ENCODE data around the gene KCTD19. TPM values are rescaled to one million over a fixed set of nuclear protein-coding genes. Genes with fewer than 3 reads are reported as not detected.

KCTD19 gene
- total RNA-seq, 2 experiments from 2014 or later, result 1.2 to 2.5 TPM

GRCh38 chr16:67254801-67255552 lies 71.6 kb downstream of the KCTD19 start:
- Mint-ChIP-seq H3K4me1 (ENCODE audit: low read depth) (no peaks in the 10 kb centered on the region), H3K27me3 (peaks cover 4% of the 10 kb centered on the region), H3K9me3 (no peaks in the 10 kb centered on the region), H3K27ac (no peak overlapping the region), H3K36me3 (peaks cover 2% of the 10 kb centered on the region), H3K4me3 (no peak overlapping the region)
- intact Hi-C loops (cut with micrococcal nuclease), result no loop called here
- DNase-seq, result no peak
- CTCF ChIA-PET, result no interaction called here
- POLR2A ChIA-PET, result no interaction called here

DNA sequence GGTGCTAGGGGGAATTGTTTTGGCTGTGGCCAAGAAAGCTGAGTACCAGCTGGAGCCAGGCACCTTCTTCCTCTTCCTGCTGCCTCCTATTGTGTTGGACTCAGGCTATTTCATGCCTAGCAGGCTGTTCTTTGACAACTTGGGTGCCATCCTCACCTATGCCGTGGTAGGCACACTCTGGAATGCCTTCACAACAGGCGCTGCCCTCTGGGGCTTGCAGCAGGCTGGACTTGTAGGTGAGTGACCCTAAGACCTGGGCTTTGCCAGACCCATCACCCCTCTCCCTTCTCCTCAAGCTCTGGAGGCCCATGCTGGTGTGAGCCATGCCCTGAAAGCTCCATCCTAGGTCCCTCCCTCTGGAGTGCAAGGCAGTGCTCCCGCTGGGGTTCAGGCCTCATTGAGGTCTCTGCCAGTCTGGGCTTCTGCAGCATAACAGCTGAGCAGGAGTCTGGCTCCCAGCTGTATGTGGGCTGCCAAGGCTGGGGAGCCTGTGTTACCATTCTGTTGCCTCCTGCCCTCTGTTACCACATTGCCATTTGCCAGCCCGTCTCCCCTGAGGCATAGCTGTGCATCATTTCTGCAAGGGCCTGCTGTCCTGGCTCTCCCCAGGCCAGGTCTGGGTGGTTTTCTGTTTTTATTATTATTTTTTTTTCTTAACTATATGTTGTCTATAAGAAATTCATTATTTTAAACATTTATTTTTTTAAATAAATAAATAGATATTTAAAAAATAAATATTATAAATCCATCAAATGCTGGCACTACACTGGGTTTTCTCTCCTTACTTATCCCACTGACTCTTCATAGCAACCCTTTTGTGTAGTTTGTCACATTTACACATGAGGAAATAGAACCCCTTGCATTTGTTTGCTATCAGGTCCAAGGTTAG lies 73.7 kb downstream of the KCTD19 start:
- DNase-seq, result no peak
- POLR2A ChIA-PET, result no interaction called here
- H3K4me3 Mint-ChIP-seq, result no peak overlapping the region
- CTCF ChIA-PET, result interaction anchor here (0.6 to 2.9 kb wide), 3 partner anchors 35 to 195 kb away, joined by 3 to 8 read pairs (median 3); no protein-coding TSS in a partner anchor
- no peaks in the 10 kb centered on the region for H3K36me3 Mint-ChIP-seq
- no peaks in the 10 kb centered on the region for H3K9me3 Mint-ChIP-seq
- peaks cover 12% of the 10 kb centered on the region for H3K4me1 Mint-ChIP-seq (ENCODE audit: low read depth)
- H3K27me3 Mint-ChIP-seq, result peaks cover 3% of the 10 kb centered on the region
- intact Hi-C loops (cut with micrococcal nuclease), result no loop called here
- no peak overlapping the region for H3K27ac Mint-ChIP-seq

DNA sequence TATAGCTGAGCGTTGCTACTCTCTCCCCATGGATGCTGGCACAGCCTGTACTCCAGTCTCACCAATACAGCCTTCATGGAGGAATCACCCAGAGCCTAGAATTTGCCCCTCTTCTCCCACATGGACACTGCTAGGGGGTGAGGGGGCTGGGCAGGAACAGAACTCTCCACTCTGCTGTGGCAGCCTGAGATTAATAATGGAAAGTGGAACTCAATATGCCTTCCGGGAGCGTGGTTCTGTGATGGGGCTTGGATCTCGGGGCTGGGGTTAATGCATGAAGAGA lies 76.6 kb downstream of the KCTD19 start:
- no peaks in the 10 kb centered on the region for H3K9me3 Mint-ChIP-seq
- H3K27me3 Mint-ChIP-seq, result peaks cover 1% of the 10 kb centered on the region
- no peak for DNase-seq
- no peak overlapping the region for H3K27ac Mint-ChIP-seq
- ChIA-PET POLR2A (interaction anchor here (1.0 to 1.5 kb wide), 2 partner anchors 27 to 29 kb away, joined by 3 to 4 read pairs; no protein-coding TSS in a partner anchor), CTCF (interaction anchor here (1.0 to 2.9 kb wide), 4 partner anchors 10 to 179 kb away, joined by 3 to 14 read pairs (median 8); no protein-coding TSS in a partner anchor)
- H3K4me1 Mint-ChIP-seq (ENCODE audit: low read depth), result peaks cover 23% of the 10 kb centered on the region
- H3K36me3 Mint-ChIP-seq, result peaks cover 2% of the 10 kb centered on the region
- H3K4me3 Mint-ChIP-seq, result peak overlapping the region; percentile 77
- intact Hi-C loops (cut with micrococcal nuclease), result no loop called here

DNA sequence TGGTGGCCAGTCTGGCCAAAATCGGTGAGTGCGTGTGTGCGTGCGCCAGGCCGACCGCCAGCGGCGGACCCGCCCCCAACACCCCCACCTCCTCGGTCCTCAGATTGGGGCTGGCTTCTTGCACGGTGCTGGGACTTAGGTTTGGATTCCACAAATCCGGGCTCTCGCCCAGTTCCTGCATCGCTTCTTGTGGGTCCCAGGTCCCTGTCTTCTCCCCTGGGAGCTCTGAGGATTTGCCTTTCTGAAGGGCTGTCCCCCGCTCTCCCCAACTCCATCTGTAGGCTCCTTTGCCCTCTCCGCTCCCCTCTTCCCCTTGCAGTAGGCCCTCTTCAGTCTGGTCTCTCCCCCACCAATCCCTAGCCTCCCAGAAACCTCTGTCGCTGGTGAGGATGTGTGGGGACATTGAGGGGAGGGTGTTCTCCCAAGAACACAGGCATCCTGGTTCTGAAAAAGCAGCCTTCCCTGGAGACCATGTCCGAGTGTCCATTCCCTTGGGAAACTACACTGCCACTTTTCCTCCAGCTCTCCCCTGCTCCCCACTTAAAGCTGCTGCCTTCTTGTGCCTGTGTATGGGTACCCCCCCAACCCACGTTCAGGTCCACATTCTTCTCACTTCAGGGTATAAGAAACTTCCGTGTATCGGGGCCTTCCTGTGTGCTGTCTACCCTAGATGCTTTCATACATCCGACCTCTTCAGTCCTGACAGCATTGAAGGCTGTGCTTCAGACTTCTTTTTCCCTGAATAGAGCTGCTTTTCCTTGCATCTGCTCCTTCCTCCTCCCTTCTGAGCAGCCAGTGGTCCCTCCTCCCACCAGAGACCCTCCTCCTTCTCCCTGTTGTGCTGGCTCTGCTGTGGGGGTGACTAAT lies 77.1 kb downstream of the KCTD19 start:
- POLR2A ChIA-PET, result interaction anchor here (1.0 to 1.5 kb wide), 3 partner anchors 17 to 29 kb away, joined by 3 to 5 read pairs (median 4); no protein-coding TSS in a partner anchor
- Mint-ChIP-seq H3K4me3 (peak overlapping the region; percentile 77), H3K27ac (no peak overlapping the region), H3K9me3 (no peaks in the 10 kb centered on the region), H3K27me3 (peaks cover 1% of the 10 kb centered on the region), H3K4me1 (ENCODE audit: low read depth) (peaks cover 29% of the 10 kb centered on the region), H3K36me3 (peaks cover 4% of the 10 kb centered on the region)
- no peak for DNase-seq
- CTCF ChIA-PET, result interaction anchor here (0.6 to 2.9 kb wide), 7 partner anchors 11 to 232 kb away, joined by 3 to 14 read pairs (median 4); partner anchors contain the start of genes ATP6V0D1 and TPPP3
- intact Hi-C loops (cut with micrococcal nuclease), result loop anchor here (10.0 kb wide), 1 partner anchor 415 kb away; the partner anchor contains the start of genes ACD, C16orf86, ENKD1 and PARD6A

DNA sequence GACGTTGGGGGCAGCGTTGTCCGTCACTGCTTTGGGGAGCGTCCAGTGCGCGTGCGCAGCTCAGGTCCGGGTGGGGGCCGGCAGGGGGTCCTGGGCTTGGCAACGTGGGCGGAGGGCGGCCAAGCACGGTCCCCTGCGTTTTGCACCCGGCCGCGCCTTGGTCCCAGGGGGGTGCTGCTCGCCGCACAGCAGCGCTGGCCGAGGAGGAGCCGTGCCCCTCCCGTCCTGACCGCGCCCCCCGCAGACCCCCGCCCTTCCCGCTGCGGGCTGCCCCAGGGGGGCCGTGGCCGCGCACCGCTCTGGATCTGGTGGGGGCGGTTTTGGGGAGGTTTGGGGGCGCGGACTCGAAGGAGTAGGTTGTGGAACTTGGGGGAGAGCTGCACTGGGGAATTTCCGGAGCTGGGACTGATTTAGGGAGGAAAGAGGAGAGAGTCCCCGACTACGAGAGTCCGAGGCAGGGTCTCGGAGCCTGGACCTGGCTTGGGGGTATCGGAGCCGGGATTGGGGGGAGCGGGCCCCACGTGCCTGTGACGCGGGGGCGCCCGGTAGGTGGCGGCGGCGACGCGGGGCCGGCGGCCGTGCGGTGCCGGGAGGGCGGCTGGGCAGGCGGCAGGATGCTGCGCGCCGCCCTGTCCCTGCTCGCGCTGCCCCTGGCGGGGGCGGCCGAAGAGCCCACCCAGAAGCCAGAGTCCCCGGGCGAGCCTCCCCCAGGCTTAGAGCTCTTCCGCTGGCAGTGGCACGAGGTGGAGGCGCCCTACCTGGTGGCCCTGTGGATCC lies 78.0 kb downstream of the KCTD19 start, which contains the start of gene SLC9A5:
Gene SLC9A5, plus strand, starts transcription at position 579 of the 777 bp plus-strand sequence. Its CDS starts 36 bp downstream, at position 615.
- intact Hi-C loops (cut with micrococcal nuclease), result loop anchor here (10.0 kb wide), 1 partner anchor 416 kb away; the partner anchor contains the start of genes ACD, C16orf86, ENKD1 and PARD6A
- ChIA-PET CTCF (interaction anchor here (0.6 to 2.9 kb wide), 8 partner anchors 12 to 233 kb away, joined by 3 to 14 read pairs (median 4); partner anchors contain the start of genes ATP6V0D1 and TPPP3), POLR2A (interaction anchor here (0.6 to 1.5 kb wide), 5 partner anchors 18 to 234 kb away, joined by 3 to 5 read pairs (median 4); no protein-coding TSS in a partner anchor)
- Mint-ChIP-seq H3K9me3 (no peaks in the 10 kb centered on the region), H3K36me3 (peaks cover 4% of the 10 kb centered on the region), H3K4me3 (peak within 1 kb of the TSS; percentile 90), H3K4me1 (ENCODE audit: low read depth) (peaks cover 37% of the 10 kb centered on the region), H3K27ac (peak within 1 kb of the TSS; percentile 86), H3K27me3 (peaks cover 1% of the 10 kb centered on the region)
- peak; percentile 47 for DNase-seq

DNA sequence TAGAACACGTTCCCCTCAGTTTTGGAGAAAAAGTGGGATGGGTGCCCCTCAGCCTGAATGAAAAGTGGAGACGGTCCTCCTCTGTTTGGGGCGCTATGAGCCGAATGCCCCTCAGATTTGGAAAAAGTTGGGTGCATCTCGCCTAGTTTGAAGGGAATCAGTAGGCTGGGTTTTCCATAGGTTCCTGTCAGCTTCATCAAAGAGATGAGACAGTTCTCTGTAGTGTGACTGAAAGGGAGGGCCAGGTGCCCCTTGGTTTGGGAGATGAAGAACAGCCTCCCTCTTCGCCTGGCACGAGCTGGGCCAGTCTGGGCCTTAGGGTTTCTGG lies 78.5 kb downstream of the KCTD19 start:
- POLR2A ChIA-PET, result interaction anchor here (0.6 to 5.0 kb wide), 8 partner anchors 12 to 234 kb away, joined by 3 to 37 read pairs (median 4); partner anchors contain the start of gene TMEM208
- H3K4me3 Mint-ChIP-seq, result peak overlapping the region; percentile 90
- CTCF ChIA-PET, result interaction anchor here (1.0 to 2.9 kb wide), 8 partner anchors 9 to 184 kb away, joined by 3 to 14 read pairs (median 6); partner anchors contain the start of gene TPPP3
- DNase-seq, result no peak
- intact Hi-C loops (cut with micrococcal nuclease), result loop anchor here (10.0 kb wide), 1 partner anchor 417 kb away; the partner anchor contains the start of genes ACD, C16orf86, ENKD1 and PARD6A
- peaks cover 41% of the 10 kb centered on the region for H3K4me1 Mint-ChIP-seq (ENCODE audit: low read depth)
- H3K9me3 Mint-ChIP-seq, result no peaks in the 10 kb centered on the region
- H3K36me3 Mint-ChIP-seq, result peaks cover 4% of the 10 kb centered on the region
- peaks cover 1% of the 10 kb centered on the region for H3K27me3 Mint-ChIP-seq
- H3K27ac Mint-ChIP-seq, result peak overlapping the region; percentile 86

DNA sequence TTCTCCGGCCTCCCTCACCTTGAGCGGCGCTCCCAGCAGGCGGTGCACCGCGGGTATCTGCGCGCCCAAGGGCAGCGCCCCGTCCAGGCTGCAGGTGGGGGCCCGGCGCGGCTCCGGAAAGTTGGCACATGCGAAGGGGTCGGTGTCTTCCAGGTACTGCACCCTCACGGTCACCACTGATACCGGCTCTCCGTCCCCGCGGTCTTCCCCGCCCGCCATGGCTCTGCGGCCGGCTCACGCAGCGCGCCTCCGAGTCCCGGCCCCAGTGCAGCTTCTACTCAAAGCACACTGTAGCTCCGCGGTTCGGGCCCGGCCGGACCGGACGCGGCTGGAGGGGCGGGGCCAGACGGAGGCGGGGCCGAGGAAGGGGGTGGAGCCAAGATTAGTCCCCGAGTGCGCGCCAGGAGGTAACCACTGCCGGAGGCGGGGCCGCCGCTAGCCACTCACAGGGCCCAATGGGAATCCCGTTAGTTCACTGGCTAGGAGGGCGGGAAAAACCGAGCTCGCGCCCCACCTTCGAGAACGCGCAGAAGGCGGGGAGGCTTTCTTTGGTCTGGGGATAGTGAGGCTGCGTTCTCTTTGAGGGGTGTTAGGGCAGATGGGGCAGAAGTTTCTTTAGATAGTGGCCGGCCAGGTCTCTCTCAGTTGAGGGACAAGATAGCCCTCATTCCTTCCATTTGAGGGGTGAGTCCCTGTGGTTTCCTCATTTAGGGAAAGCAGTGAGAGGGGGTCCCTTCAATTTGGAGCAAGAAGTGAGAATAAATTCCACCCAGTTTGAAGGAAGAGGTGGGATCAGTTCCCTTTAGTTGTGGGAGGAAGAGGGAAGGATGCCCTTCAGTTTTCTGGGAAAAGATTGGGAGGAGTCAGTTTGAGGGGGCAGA lies 79.1 kb downstream of the KCTD19 start, which contains the start of gene FHOD1:
Gene FHOD1, minus strand, starts transcription at position 290 of the 881 bp plus-strand sequence. Its CDS starts 71 bp downstream, at position 219.
- H3K27me3 Mint-ChIP-seq, result peaks cover 1% of the 10 kb centered on the region
- intact Hi-C loops (cut with micrococcal nuclease), result loop anchor here (1.0 to 10.0 kb wide), 6 partner anchors 20 to 417 kb away; partner anchors contain the start of genes ACD, C16orf86, CTCF and ENKD1
- DNase-seq, result peak; percentile 99
- H3K9me3 Mint-ChIP-seq, result no peaks in the 10 kb centered on the region
- H3K4me1 Mint-ChIP-seq (ENCODE audit: low read depth), result peaks cover 44% of the 10 kb centered on the region
- H3K36me3 Mint-ChIP-seq, result peaks cover 4% of the 10 kb centered on the region
- ChIA-PET CTCF (interaction anchor here (1.0 to 2.0 kb wide), 8 partner anchors 9 to 184 kb away, joined by 3 to 10 read pairs (median 6); partner anchors contain the start of genes TMEM208 and TPPP3), POLR2A (interaction anchor here (0.8 to 5.0 kb wide), 10 partner anchors 11 to 316 kb away, joined by 3 to 37 read pairs (median 3); partner anchors contain the start of genes ATP6V0D1, E2F4, MATCAP1 and TMEM208)
- H3K27ac Mint-ChIP-seq, result peak within 1 kb of the TSS; percentile 86
- peak within 1 kb of the TSS; percentile 90 for H3K4me3 Mint-ChIP-seq

- H3K9me3 Mint-ChIP-seq, result no peaks in the 10 kb centered on the region
These were observed 79.8 kb downstream of the KCTD19 start for GRCh38 chr16:67246756-67247191.

More at GRCh38 chr16:67246756-67247191, 79.8 kb downstream of the KCTD19 start:
- H3K4me3 Mint-ChIP-seq, result peak overlapping the region; percentile 90
- CTCF ChIA-PET, result interaction anchor here (1.0 to 2.0 kb wide), 5 partner anchors 9 to 147 kb away, joined by 4 to 10 read pairs (median 7); partner anchors contain the start of genes TMEM208 and TPPP3
- H3K36me3 Mint-ChIP-seq, result peaks cover 4% of the 10 kb centered on the region
- peaks cover 47% of the 10 kb centered on the region for H3K4me1 Mint-ChIP-seq (ENCODE audit: low read depth)
- intact Hi-C loops (cut with micrococcal nuclease), result loop anchor here (1.0 to 10.0 kb wide), 6 partner anchors 19 to 418 kb away; partner anchors contain the start of genes ACD, C16orf86, CTCF and ENKD1
- H3K27ac Mint-ChIP-seq, result peak overlapping the region; percentile 86
- POLR2A ChIA-PET, result interaction anchor here (0.8 to 5.0 kb wide), 6 partner anchors 10 to 316 kb away, joined by 3 to 37 read pairs (median 3); partner anchors contain the start of genes ATP6V0D1, E2F4, MATCAP1 and TMEM208
- no peak for DNase-seq
- H3K27me3 Mint-ChIP-seq, result peaks cover 1% of the 10 kb centered on the region

All from activated CD4-positive, alpha-beta memory T cell treated with anti-CD3 and anti-CD28 coated beads for 36 hours (primary cell).